GM21717 (cell line): ENCODE data around the gene PSMF1.

Experiments
- ATAC-seq: cut with Tn5 transposase; IDR thresholded peaks from one replicate; pipeline ENCODE4 v1.9.1; 2021; ENCODE audit warnings: mild to moderate bottlenecking, moderate library complexity; ENCODE audit not compliant: unreplicated experiment

Gene PSMF1

DNA sequence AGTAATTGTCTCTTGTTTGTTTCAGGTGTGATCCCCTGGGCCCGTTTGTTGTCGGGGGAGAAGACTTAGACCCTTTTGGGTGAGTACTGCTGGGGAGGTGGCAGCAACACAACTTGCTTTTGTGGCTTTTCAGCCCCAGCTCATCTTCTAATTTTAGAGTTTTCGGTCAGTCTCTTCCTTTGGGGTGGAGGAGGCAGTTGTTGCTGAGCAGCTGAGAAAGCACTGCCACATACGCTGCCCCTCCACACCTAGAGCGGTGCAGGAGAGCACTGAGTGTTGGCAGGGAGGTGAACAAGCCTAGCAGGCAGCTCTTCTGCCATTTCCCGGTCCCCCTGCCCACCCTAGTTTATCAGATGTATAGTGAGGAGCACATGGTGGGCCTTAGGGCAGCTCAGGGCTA is 44.7 kb downstream of the PSMF1 start:
- no peak for ATAC-seq

DNA sequence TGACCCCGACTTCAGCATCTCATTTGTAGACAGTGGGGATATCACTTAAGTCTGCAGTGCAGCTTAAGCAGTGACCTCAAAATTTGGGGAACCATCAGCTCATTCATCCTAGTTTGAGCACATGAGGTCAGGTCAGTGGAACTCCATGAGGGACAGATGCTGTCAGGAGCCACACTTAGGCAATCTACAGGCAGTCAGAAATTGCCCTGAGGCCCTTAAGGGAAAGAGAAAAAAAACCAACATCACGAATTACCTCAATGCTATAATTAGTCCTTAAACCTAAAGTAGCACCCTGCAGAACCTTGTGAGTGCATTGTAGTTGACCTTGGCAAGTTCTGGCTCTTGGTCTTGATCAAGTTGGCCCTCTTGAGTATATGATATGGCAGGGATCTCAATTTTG is 45.3 kb downstream of the PSMF1 start:
- ATAC-seq = no peak

DNA sequence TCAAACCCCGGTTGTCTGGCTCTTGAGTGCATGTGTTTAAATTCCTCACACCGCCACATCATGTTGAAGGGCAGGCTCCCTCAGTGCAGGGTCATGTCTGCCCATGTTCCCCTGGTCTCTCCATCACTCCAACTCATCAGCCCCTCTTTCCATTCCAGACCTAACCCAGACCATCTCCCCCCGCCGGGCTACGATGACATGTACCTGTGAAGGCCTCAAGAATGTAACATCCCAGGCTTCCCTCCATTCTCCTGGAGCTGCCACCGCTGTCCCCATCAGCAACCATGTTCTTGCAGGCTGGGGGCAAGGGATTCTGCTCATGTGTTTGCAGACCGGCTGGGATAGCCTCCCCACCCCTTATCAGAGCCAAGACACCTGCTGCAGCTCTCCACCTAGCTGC is 46.5 kb downstream of the PSMF1 start:
- no peak for ATAC-seq

DNA sequence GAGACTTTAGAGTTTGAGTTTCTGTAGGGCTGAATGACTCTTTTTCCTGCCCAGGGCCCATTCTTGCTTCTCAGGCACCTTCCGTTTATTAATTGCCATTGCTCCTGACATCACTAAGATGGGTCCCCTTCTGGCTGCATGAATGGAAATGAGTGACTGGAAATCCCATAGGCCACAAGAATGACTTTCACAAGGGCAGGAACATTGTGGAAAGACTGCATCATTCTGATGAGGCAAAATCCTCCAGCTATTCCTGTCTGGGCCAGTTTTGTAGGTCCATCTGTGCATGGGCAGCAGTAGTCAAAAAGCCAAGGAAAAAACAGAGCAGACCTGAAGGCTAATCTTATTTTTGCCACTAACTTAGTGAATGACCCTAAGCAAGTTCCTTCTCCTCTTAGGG is 47.1 kb downstream of the PSMF1 start:
- no peak for ATAC-seq

DNA sequence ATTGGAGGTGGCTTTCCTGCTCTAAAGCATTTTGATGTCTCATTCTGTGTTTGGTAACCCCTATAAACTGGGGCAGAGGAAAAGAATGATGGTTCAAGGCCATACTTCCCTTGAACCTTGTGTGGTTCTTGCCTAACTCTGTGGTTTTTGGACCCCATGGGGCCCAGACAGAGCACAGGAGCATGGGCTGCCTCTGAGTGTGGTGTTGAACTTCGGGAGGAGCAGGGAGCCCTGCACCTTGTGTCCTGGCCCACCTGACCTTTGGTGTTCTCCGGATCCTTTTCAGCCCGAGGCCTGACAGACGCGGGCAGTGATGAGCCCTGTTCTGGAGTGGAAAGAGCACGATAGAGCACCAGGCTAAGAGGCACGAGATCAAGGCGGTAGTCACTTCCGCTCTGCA is 47.5 kb downstream of the PSMF1 start:
- no peak for ATAC-seq

DNA sequence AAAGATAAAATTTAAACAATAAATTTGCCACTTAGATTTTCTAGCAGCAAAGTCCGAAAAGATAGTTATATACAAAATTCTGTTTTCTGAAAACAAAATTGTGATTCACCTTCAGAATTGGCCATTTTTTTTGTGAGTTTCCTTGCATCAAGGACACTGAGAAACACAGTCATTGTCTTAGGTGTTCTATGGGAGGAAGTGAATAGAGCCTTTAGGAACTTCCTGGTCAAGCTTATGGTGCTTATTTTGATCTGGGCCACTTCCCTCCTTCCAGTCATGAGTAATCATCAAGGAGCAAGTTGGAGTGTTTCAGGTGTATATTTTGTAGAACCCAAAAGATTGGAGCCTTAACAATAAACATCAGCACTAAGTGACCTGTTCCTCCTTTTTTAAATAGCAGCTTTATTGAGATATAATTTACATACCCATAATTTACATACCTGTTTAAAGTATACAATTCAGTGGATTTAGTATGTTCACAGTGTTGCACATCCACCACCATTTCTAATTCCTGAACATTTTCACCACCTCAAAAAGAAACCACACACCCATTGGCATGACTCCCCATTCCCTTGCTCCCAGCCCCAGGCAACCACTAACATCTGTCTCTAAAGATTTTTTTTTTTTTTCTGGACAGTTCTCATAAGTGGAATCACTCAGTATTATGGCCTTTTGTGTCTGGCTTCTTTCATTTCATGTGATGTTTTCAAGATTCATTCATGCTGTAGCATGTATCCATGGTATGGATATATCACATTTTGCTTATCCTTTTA is 48.7 kb downstream of the PSMF1 start:
- ATAC-seq = no peak

DNA sequence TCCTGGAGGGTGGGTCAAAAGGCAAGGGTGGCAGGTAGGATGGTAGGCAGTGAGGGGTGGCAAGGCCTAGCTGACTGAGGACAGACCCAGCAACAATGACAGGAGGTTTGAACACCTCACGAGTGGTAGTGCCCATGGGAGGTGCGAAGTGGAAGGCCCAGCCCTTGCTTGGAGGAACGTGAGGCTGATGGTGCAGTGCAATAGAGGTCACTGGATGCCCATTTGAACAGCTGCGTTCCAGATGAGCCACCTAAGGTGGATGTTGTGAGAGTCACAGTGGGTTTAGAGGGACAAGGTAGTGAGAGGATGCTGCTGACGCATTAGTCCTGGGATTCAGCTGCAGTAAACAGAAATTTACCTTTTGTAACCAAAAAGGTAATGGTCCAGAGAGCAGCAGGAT is 50.8 kb downstream of the PSMF1 start:
- no peak for ATAC-seq

DNA sequence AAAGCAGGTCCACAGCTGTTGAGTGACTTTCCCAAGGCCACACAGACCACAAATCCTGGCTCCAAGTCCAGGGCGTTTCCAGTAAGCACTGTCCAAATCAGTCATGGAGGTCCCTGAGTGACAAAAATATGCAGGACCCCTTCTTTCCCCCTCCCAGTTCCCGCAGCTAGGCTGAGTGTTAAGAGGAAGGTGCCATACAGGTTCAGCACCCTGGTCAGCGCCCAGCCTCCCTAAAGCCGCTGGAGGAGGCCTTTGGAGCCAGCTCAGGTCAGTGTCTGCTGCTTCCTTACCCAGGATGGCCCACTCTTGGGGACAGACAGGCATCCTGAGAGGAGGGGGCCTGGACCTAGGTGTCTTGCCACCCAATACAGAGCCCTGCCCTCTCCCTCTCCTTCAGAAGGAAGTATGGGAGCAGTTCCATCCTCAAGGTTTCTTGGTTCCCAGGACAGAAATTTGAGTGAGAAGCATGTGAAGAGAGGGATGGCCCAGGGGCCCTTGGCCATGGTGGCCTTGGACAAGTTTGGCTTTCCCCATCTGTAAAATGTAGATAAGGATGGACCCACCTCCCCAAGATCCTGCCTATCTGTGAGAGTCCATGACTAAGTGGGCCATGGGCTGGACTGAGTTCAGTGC is 53.2 kb downstream of the PSMF1 start:
- no peak for ATAC-seq

DNA sequence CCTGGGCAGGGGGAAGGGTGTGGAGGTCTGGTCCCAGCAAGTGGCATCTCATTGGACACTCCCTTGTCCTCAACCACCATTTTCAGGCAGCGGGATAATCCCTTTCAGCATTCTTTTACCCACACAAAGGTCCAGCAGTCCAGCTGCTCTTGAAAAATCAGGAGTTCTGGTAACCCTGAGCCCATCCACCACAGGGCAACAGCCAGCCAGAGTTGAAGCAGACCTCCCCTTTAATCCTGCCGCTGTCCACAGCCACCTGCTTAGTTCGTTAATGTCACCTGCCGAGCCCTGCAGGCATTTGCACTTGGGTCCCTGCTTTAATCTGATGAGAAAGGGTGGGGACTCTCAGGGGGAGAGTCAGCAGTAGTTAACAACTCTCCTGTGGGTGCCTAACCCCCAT is 55.3 kb downstream of the PSMF1 start:
- ATAC-seq = no peak

DNA sequence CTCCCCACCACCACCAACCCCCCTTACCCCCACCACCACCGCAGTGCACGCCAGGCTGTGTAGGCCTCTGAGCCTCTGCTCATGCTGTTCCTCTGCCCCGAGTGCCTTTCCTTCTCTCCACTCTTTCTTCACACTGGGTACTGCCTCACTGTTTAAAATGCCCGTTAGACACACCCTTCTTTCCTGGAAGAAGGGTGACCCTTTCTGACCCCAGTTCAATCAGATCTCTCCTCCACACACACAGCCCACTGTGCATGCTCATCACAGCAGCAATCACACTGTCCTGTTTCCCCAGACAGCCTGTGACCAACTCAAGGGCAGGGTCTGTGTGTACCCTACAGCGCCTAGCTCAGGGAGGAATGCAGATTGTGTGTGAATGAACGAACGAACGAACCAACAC is 56.4 kb downstream of the PSMF1 start:
- no peak for ATAC-seq

DNA sequence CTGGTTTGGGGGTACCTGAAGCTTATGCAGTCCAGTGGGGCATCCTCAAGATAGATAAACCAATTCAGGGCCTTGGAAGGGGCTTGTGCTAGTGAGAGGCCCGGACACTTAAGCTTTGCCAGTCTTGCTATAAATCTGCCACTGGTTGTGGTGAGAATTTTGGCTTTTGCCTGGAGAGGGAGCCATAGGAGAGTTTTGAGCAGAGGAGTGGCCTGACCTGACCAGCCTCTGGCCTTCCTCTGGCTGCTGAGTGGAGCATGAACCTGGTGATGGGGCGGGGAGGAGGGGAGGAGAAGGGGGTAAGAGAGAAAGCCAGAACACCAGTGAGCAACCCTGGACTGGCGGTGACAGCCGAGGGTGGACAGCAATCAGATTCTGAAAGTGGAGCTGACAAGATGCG is 59.3 kb downstream of the PSMF1 start:
- ATAC-seq = no peak

DNA sequence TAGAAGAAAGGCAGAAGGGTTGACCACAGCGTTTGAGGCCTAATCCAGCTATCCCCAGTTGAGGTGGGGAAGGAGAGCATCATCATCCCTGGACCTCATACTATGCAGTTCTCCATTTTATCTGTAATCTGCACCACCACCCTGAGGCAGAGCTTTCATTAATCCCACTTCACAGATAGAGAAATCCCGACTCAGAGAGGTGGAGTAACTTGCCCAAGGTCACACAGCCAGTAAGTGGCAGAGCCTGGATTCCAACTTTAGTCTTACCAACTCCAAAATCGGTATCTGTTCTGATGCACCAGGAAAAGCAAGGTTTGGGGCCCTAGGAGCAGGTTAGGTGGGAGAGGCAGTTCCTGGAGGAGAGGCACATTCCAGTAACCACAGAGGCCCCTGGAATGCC is 59.7 kb downstream of the PSMF1 start:
- no peak for ATAC-seq

DNA sequence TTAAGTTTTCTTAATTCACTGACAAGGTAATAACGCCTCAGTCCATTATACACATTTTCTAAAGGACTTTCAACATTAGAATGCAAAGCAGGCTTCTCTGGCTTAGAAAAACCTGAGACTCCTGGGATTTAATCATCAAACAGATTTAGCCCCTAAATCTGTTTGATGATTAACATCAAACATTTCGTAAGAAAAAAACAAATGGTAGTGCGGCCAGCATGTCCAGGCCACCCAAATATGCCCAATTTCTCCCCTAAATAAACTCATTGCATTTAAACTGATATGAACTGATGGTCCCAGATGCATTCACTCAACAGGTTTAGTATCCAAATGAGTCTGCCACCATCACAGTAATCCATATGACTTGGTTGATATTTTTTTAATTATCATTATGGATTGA is 60.2 kb downstream of the PSMF1 start:
- no peak for ATAC-seq

DNA sequence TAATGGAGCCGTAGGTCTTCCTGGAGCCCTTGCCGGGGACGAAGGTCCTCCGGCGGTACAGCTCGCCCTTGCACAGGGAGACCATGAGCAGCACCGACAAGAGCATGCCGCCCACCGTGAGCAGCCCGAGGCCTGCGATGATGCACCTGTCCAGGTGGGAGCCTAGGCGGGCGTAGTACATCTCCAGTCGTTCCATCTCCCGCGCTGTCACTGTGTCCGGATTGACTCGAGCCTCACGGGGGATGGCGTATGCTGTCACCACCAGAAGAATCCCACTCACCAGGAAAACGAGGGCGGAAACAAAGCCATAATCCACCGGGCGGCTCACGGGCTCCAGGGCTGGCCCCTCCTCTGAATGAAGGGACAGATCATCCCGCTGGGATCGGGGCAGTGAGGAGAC is 62.5 kb downstream of the PSMF1 start:
- ATAC-seq = no peak

DNA sequence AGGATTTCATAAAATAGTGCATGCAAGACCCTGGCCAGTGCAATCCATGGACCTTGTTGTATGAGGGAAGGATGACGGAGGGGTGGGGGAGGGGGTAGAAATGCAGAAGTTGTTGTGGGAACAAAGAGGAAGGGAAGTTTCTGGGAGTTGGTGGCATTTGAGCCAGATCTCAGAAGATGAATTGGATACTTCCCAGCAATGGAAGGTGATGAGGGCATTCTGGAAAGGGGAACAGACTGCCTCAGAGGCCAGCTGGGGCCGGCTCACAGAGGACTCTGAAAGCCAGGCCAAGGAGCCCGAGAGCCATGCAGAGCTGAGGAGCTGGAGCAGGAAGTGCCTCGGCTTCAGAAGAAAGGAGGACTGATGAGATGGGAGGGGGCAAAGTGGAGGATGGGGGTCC is 63.7 kb downstream of the PSMF1 start:
- no peak for ATAC-seq

DNA sequence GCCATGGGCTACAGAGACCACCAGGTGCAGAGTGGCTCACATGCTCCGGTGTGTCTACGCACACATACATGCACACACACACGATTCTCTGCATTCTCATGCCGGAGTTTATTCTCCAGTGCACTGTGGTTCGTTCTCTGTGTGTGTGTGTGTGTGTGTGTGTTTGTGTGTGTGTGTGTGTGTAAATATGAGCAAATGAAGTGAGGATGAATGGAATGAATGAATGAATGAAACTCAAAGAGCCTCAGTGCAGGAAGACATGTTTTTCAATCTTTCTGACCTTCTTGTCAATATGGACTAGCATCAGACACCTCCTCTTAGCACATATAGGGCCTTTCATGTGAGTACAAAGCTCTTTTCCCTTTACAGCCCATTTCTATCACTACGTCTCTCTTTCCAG is 64.8 kb downstream of the PSMF1 start:
- ATAC-seq = no peak

DNA sequence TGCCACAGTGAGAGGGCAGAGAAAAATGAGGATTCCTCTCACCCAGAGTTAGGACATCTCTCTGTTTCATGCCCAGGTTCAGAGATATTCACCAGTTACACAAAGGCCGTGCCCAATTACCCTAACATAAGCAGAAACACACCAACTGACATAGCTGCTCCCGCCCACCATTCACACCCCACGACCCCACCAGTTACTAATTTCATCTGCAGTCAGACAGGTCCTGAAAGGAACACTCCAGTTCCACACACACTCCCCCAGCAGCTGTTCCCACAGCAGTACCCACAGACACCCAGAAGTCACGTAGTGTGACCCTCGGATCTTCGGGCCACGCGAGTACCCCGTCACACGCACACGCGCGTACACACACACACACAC is 65.8 kb downstream of the PSMF1 start:
- ATAC-seq = no peak

DNA sequence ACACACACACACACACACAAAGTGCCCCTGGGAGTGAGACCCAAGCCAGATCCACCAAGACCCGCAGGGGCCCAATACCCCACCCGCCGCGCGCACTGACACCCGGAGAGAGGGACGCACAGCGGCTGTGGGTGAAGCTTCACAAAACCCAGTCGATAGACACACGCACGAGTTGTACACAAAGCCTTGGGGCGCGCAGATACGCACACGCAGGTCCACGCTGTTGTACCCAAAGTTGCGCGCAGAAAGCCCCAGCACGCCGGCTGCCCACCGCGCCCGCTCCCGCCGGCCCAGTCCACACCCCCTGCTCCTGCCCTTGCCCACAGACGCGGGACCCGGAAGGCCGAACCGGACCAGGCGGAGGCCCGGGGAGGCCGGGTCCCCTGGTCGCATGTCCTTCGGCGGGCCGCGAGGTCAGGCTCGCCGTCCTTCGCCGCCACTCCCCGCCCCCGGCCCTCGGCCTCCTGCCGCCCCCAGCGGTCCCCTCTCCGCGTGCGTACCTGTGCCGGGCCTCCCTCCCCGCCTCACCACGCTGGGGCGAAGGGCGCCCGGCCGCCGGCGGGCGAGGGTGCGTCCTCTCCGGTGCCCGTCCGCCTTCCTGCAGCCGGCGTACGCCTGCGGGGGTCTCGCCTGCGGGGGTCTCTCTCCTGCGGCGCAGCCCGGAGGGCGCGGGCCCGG is 66.4 kb downstream of the PSMF1 start, which contains the start of gene TMEM74B:
TMEM74B (minus strand) TSS at position 344 of the 678 bp plus-strand sequence. CDS start 1,180 bp downstream, outside the sequence.
- ATAC-seq = no peak

DNA sequence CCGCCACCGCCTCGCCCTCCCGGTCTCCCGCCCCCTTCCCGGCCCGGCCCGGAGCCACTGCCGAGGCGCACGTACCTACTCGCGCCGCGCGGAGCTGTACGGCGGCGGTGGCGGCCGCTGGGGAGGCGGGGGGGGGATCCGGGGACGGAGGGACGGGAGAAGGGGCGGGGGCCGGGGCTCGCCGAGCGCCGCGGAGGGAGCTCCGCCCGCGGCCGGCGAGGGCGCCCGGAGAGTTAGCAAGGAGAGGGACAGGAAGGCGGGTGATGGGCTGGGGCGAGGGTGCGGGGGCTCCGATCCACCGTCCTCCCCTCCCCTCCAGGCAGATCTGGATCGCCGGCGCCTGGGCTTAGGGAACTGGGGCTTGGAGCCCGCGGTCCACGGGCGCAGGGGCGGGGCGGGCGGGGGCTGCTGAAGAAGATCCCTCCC is 66.9 kb downstream of the PSMF1 start:
- no peak for ATAC-seq

DNA sequence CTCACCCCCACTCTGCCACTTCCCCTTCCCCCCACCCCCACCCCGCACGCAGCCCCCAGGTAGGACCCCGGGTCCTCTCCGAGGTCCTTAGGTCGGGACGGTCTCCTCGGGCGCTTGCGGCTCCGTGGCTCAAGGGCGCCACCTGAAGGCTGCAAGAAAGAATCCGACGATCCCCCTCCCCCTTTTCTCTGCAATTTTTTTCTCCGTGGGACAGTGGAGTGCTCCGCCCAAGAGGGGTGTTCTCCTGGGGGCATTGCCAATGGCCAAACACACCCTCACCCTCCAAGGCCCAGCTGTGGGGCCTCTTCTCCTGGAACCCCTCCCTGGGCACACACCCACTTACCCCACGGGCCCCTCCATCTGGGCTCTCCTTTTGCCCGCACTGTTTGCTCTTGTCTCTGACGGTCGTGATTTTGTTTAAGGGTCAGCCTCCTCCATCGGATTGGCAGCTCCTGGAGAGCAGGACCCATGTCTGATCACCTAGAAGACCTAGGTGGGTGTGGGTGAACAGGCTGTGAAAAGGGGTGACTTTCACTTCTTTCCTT is 67.5 kb downstream of the PSMF1 start:
- ATAC-seq = no peak

DNA sequence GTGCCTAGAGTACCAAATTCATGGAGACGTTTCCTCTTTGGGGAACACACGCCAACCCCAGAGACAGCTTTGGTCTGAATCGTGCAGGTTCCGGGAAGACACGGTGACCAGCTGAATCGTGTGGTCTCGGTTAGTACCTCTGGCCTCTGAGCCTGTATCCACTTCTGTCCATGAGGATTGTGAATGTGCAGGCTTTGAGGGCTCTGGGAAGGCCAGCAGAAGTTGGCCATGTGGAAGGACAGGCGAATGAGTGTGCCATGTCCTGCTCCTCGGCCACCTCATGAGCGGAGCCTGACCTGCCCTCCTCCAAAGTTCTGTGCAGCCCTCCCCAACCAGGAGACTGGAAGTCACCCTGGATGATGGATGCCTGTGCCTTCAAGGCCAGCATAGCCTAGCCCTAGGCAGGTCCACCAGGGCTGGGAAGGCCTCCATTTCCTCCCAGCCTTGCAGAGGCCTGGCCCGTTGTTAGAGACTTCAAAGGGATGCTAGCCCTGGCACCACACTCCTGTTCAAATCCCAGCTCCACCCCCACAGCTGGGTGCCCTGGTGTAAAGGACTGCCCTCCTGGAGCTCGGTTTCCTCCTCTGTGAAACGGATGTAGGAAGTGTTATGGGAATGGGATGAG is 68.1 kb downstream of the PSMF1 start:
- no peak for ATAC-seq
